ENCODE results near the gene ACSL5.
"Not testable (repeated sequence)": the region's sequence is repeated elsewhere in the genome, so short reads cannot be mapped to it uniquely, and the experiment has no call there.

Gene ACSL5

DNA sequence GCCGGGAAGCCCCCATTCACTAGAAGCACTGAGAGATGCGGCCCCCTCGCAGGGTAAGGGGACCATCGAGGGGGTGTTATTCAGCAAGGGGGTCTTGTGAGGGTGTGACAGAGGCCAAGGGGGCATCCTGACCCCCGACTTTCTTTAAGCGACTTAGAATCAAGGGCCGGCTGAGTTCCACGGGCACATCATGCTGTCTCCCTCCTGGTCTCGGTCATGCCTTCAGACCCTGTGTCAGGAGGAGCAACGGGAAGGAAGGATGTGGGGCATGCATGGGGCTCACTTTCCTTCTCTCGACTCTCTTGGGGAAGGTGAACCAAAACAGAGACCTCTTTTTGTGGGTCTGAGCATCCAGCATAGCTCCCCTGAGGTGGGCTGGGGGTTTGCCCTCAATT lies 2.5 kb downstream of the ACSL5 start:
- DNase-seq = peak; percentile 32

DNA sequence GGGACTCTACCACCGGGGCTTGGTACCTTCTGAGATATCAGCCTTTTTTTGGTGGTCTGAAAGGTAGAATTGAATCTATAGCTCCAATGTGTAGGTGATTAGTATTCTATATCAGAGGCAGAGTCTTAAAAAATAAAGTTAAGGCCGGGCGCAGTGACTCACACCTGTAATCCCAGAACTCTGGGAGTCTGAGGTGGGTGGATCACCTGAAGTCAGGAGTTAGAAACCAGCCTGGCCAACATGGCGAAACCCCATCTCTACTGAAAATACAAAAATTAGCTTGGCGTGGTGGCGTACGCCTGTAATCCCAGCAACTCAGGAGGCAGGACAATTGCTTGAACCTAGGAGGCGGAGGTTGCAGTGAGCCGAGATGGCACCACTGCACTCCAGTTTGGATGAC lies 3.2 kb downstream of the ACSL5 start:
- not testable (repeated sequence) for DNase-seq

DNA sequence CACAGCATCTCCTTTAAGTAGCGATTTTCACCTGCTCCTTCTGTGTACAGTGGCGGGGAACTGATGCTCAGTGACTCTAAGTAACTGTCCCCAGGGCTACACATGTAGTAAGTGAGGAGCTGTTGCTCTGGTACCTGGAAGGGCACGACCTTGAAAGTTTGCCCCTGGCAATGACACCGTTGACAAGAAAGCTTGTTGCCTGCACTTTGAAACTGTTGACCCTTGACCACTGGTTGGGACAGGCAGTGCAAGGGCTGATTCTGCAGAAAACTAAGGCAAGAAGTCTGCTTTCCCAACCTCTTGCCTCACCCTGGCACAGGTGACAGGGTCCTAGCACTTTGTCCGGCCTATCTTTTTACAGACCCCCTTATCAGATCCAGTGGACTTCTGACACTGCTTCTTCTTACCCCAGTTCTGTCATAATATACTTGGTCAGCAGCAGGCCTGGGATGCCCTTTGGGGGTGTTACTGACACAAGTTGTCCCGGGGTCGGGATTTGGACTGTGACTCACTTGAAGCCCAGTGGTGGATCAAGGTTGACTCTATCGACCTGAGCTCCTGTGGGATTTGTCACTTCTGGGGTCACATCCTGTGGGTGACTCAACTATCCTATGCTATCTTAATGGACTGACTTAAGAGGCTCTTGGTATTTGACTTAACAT lies 5.8 kb downstream of the ACSL5 start:
- DNase-seq = no peak

DNA sequence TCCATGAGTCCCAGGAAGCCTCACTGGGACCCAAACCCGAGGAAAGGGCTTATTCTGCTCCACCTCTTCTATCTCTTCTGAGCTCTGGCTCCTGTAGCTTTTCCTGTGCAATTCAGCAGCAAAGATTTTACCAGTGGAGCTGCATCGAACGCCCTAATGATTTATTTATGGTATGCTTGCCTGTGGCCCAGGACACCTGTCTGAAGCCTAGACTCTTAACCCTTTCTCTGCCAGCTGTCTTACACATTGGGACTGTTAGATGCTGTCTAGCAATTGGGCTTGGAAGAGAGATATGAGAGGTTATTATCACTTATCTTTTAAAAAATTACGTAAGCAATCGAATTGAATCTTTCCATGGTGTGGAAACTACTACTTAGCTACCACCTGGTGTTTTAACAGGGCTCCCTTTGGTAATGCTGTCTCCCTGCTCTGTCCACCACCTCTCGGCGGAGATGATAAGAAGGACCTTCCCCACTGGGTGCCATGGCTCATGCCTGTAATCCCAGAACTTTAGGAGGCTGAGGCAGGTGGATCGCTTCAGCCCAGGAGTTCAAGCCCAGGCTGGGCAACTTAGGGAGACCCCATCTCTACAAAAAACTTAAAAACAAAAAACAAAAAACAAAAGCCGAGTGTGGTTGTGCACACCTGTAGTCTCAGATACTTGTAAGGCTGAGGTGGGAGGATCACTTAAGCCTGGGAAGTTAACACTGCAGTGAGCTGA lies 8.8 kb downstream of the ACSL5 start:
- DNase-seq = no peak

DNA sequence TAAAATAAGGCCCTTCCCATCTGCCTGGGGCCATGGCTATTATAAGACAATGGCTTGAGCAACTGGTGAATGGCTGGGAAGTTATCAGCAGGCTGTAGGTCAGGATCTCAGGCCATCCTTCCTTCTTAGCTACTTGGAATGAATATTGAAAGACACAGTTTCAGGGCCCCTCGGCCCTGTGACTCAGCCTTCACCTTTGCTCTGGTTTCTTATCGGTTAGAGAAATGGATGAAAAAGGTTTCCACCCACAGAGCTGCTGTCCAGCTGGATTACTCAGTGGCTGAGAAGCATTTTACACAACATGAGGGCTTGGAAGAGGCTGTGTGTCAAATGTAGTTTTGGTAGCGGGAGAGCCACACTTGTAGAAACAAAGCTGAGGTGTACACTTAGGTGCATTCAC lies 9.4 kb downstream of the ACSL5 start:
- DNase-seq = peak; percentile 71

DNA sequence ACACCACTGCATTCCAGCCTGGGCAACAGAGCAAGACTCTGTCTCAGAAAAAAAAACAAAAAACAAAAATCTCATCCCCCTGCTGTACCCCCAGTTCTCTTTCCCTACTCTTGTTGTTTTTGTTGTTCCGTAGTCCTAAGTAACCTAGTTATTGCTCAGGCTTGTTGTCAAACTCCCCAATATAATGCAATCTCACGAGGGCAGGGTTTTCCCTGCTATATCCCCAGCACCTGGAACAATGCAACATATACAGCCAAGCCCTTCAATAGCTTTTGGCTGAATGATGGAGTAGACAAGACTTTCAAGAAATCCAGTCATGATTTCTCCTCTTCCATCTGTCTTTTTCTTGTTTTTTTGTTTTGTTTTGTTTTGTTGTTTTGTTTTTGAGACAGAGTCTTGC lies 10.2 kb downstream of the ACSL5 start:
- DNase-seq = no peak

DNA sequence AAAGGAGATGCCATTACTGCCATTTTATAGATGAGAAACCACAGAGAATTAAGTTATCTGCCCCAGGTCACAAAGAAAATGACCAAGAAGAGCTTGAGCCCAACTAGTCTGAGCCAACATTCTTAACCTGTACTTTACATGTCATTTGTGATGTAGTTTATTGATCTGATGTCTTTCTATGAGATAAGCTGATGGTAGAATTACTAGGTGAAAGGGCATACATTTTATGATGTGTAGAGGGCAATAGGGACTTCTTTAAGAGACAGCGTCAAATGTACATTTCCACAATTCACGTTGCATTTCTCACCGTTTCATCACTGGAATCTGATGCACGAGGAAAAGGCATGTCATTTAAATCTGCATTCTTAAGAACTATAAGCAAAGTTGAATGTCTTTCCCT lies 11.3 kb downstream of the ACSL5 start:
- DNase-seq = no peak

DNA sequence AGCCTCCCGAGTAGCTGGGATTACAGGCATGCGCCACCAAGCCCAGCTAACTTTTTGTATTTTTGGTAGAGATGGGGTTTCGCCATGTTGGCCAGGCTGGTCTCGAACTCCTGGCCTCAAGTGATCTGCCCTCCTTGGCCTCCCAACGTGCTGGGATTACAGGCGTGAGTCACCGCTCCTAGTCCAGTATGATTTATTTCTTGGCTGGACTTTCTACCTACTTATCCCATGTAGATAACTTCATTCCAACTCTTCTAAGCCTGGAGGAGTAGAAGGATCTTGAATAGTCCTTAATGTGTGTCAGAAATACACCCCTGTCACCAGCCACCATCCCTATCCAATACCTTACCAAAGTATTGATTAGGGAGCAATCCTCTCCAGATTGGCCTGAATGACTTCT lies 14.1 kb downstream of the ACSL5 start:
- not testable (repeated sequence) for DNase-seq

DNA sequence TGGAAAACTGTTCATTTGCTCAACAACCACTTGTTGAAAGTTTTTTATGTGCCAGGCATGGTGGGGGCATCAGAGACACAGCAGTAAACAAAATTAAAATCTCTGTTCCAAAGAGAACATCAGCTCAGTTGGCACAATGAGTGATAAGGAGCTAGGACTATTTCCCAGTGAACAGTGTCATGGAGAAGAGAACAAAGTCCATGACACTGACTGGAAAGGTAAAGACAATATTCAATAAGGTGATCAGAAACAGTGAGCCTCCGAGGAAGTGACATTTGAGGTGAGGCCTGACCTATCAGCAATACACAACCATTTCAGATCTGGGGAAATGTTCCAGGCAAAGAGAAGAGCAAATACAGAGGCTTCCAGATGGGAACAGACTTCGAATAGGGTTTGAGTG lies 14.6 kb downstream of the ACSL5 start:
- no peak for DNase-seq

DNA sequence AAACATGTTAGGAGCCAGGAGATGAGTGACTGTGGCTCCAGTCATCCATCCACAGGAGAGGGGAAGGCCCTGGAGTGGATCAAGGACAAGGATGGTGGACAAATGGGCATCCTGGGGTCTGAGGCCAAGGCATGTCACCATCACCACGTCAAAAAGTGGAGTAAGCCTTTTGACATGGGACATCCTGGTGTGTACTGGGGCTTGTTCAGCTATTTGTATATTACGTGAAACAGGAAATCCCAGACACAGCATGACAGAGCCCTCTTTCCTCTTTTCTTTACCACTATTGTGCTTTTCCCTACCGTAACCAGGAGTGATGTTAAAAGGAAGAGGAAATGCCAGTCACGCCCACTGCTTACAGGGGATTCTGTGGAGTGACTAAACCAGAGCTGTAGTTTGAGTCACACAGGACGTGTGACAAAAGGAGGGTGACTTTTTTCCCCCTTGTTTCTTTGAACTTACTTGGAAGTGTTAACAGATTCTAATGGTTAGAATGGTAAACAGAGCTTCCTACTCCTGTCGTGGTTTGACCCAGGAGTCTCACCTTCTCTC lies 15.4 kb downstream of the ACSL5 start:
- no peak for DNase-seq

DNA sequence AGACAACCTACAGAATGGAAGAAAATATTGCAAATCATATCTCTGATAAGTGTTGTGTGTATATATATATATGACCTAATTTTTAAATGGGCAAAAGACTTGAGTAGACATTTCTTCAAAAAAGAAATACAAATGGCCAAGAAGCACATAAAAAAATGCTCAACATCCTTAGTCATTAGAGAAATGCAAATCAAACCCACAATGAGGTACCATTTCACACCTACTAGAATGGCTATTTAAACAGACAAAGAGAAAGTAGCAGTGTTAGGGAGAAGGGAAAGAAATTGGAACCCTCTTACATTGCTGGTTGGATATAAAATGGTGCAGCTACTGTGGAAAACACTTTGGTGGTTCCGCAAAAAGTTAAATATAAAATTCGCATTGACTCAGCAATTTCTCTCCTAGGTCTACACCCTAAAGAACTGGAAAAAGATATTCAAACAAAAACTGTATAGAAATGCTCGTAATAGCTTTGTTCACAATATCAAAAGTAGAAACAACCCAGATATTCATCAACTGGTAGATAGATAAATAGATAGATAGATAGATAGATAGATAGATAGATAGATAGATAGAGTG lies 16.3 kb downstream of the ACSL5 start:
- no peak for DNase-seq

DNA sequence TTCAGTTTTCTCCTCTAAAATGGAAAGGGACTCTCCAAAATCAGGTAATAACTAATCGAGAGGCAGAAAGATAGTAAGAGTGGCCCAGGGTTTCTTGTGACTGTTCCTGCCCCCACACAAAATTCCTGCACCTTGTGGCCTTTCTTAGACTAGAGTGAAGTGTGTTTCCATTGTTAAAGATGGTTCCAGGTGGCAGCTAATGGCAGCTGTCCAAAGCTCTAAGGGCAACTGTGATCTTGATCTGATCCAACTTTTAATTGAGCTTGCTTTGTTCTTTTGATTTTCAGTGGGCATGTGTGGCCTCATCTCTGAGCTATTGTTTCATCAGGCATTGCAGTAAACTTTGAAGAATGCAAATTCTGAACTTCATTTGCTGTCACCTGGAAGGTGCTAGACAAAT lies 19.4 kb downstream of the ACSL5 start:
- no peak for DNase-seq

DNA sequence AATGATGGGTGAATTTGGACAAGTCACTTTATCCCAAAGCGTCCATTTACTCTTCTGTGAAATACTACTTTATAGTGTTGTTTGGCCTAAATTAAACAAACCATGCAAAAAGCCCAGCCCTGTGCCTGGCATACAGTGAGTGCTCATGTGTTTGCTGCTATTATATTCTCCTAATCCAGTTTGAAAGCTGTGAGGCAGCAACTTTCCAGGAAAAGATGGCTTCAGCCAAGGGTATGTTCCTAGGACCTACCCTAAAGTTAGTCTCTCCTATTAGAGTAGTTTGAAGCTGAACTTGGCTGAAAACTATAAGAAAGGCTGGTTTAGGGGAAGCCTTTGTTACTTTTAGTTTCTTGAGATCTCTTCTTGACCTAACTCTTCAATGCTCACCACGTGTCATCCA lies 19.9 kb downstream of the ACSL5 start:
- no peak for DNase-seq

DNA sequence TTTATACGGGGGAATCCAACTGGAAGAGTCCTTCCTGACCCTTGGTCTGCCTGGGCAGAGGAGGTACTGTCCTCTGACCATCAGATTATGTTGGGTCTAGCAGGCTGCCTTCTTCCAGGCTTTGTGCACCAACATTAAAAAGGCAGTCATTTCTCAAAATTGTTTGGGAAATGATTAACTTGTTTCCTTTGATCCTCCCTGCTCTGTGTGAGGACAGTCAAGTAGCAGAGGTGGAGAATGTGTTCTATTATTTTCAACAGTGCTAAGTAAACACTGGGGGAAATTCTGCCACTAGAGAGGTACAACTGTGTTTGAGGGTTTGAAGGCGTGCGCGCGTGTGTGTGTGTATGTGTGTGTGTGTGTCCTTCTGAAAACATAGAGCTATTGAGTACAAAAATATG lies 20.6 kb downstream of the ACSL5 start:
- DNase-seq = no peak

DNA sequence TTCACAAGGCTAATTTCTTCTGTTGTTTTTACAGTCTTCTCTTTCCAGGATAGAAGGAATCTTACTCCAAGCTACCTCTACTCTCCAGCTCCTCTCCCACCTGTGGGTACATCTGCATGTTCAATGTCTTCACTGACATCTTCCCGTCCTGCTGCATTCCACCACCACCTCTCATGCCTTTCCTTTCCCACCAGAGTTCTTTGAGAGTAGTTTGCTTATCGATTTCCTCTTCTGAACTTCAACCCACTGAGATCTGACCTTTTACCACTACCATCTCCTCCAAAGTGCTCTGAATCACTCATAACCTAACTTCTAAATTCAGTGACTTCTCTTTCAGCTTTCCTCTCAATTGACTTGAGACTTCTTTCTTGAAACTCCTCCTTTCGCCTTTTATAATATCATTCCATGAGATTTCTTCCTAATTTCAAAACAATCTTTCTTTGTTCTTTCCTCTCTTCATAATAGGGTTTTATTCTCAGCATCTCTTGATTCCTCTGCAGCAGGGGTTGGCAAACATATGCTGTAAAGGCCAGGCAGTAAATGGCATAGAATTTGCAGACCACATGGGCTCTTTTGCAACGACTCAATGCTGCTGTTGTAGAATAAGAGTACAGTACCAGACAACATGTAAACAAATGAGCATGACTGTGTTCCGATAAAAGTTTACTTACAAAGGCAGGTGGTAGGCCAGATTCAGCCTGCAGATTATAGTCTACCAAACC lies 22.1 kb downstream of the ACSL5 start:
- no peak for DNase-seq

DNA sequence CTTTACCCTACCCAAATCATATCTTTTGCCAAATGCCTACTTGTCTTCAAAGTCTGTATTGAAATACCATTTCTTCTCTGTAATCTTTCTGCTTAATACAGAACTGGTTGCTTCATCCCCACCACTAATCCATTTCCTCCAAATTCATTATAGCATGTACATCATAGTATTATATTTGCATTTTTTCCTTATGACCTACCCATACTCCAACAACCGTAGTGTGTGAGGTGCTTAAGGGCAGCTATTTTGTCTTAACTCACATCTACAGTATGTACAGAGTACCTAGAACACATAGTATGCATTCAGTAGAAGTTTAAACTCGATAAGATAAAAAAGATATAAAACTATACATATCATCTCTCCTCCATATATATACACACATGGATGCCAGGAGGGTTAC lies 23.7 kb downstream of the ACSL5 start:
- DNase-seq = no peak

DNA sequence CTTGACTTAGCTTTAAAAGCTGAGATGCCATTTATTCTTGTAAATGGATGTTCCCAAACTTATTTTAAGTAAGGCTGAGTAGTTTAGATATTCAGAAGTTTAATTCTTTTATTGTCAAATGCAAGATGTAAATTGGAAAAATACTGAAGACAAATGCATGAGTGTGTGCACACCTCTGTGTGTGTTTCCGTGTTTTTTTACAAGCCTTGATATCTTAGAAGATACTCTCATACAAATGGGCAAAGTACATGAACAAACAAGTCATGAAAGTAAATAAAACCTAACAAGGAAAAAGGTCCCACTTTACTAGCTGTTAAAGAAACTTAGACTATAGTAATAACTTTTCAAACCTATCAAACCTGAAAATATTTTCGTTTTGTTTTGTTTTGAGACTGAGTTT lies 29.0 kb downstream of the ACSL5 start:
- DNase-seq = no peak

DNA sequence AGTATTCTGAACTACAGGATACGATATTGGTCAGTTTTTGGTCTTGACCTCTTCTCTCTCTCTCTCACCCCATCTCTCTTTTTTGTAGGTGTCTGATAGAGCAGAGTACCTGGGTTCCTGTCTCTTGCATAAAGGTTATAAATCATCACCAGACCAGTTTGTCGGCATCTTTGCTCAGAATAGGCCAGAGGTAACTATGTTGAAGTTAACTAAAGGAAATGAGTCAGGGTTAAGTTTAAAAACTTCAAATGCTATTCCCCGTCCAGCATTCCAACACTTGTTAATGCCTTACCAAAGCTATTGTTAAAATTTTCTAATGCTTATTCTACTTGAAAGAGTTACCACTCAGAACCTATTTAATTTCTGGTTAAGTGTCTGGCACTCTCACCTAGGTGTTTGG lies 30.7 kb downstream of the ACSL5 start:
- no peak for DNase-seq

DNA sequence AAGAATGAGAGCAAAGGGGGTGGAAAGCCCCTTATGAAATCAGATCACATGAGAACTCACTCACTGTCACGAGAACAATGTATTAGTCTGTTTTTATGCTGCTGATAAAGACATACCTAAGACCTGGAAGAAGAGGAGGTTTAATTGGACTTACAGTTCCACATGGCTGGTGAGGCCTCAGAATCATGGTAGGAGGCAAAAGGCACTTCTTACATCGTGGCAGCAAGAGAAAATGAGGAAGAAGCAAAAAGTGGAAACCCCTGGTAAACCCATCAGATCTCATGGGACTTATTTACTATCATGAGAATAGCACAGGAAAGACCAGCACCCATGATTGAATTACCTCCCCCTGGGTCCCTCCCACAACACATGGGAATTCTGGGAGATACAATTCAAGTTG lies 32.9 kb downstream of the ACSL5 start:
- DNase-seq = not testable (repeated sequence)

DNA sequence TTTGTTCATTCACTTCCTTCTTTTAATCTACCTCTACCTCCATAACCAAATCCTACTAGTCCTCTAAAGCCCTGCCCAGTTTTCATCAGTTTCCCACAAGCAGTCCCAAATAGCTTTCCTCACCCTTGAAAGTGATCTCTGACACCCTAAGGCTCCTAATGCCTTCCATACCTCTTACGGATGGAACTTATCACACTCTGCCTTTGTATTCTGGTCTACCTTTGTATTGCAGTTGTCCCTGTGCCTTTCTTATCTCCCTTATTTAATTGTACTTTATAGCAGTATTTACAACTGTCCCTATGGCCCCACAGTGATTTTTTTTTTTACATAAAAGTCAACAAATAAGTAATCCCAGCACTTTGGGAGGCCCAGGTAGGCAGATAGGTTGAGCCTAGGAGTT lies 33.8 kb downstream of the ACSL5 start:
- DNase-seq = no peak

DNA sequence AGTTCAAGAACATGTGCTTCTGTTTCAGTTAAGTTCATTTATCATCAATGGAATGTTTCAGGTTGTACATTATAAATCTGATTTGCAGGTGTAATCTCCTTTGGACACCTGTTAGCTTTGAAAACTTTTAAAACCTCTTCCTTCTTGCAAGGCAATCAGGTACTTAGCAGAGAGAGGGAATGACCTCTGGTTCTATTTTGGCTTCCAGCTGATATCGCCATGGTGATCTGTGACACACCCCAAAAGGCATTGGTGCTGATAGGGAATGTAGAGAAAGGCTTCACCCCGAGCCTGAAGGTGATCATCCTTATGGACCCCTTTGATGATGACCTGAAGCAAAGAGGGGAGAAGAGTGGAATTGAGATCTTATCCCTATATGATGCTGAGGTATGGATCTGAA lies 35.4 kb downstream of the ACSL5 start:
- DNase-seq = peak; percentile 56

DNA sequence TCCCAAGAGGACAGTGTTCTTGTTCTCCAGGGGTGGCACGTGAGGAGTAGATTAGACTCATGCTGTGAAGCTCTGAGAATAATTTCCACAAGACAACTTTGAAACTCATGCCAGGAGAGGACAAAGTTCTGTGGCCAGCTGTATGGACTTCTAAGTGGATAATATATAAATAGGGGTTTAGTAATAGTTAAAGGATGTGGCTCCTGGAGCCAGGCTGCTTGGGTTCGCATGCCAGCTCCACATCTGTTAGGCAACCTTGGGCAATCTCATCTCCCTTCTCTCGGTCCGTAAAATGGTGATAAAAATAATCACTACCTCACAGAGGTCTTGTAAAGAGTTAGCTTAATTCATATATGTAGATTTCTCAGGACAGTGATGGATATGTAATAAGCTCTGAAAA lies 35.8 kb downstream of the ACSL5 start:
- DNase-seq = no peak

DNA sequence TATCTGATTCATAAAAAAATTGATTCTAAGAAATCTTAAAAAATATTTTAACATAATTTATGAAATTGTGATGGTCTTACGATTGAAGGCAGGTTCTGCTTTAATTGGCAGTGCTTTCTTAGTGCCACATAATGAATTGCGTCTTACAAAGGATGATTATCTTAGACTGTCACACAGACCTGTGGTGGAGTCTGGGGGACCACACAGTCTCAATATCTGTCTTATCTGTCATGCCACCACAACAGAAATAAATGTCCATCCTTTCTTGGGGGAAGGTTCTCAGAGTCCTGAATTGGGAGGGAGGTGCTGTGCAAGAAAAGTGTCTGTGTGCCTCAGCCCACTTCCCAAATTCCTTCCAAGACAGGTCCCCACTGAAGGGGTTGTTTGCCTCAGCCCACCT lies 38.8 kb downstream of the ACSL5 start:
- peak; percentile 92 for DNase-seq

DNA sequence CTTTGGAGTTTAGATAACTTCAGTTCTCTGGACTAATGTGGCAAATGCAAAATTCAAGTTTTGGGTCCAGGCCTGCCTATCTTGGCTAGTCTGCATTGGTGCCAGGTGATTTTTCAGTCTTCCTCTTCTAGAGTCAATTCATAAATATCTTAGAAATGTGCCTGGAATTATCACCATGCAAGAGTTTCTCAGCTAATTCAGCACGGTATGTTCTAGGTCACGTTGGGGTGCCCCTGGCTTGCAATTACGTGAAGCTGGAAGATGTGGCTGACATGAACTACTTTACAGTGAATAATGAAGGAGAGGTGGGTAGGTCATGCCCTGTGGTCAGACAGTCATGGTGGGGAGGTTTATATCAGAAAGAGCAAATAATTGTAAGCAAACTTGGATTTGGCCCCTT lies 47.8 kb downstream of the ACSL5 start:
- no peak for DNase-seq

Measured in hematopoietic multipotent progenitor cell treated with erythropoietin and hydrocortisone succinate and interleukin-3 and kit ligand, for 8 days (in vitro differentiated cells).